Stimulated activated CD8-positive, alpha-beta memory T cell treated with anti-CD3 and anti-CD28 coated beads, Interleukin-15, amount 100 ng/mL, for 24 hours (primary cell): ENCODE measurements around the gene LMAN1L.

Experiments
- DNase-seq: peaks from one replicate; pipeline ENCODE4 v3.0.0-alpha.2; 2020; ENCODE audit warnings: low read depth

The LMAN1L gene

GRCh38 chr15:74816624-74817369, 4.2 kb downstream of the LMAN1L start:
- no peak for DNase-seq

GRCh38 chr15:74817370-74817737, 4.7 kb downstream of the LMAN1L start:
- no peak for DNase-seq

GRCh38 chr15:74820056-74820455, 7.4 kb downstream of the LMAN1L start:
- no peak for DNase-seq

GRCh38 chr15:74821091-74821789, 8.6 kb downstream of the LMAN1L start:
- no peak for DNase-seq

- DNase-seq: no peak
These were observed 9.1 kb downstream of the LMAN1L start for GRCh38 chr15:74821790-74822158.

GRCh38 chr15:74822233-74822632, 9.6 kb downstream of the LMAN1L start:
- no peak for DNase-seq

GRCh38 chr15:74823324-74823723, 10.7 kb downstream of the LMAN1L start:
- DNase-seq: no peak

- no peak for DNase-seq
These were observed 12.3 kb downstream of the LMAN1L start for GRCh38 chr15:74824976-74825375.

- DNase-seq: no peak
These were observed 13.2 kb downstream of the LMAN1L start for GRCh38 chr15:74825866-74826265.

- no peak for DNase-seq
These were observed 13.8 kb downstream of the LMAN1L start, which contains the start of gene CPLX3 for GRCh38 chr15:74826364-74826819. TSS of gene CPLX3 (plus strand) at chr15:74826627. CDS start at chr15:74826704, 77 bp downstream.

- no peak for DNase-seq
These were observed 14.3 kb downstream of the LMAN1L start for GRCh38 chr15:74826921-74827320.

GRCh38 chr15:74827614-74828013, 15.0 kb downstream of the LMAN1L start:
- DNase-seq: no peak

GRCh38 chr15:74828835-74829234, 16.2 kb downstream of the LMAN1L start:
- DNase-seq: no peak

GRCh38 chr15:74829486-74829885, 16.9 kb downstream of the LMAN1L start:
- DNase-seq: no peak

- no peak for DNase-seq
These were observed 17.4 kb downstream of the LMAN1L start for GRCh38 chr15:74829991-74830390.

- DNase-seq: no peak
These were observed 18.2 kb downstream of the LMAN1L start for GRCh38 chr15:74830868-74831267.

- no peak for DNase-seq
These were observed 19.3 kb downstream of the LMAN1L start for GRCh38 chr15:74831813-74832495.

GRCh38 chr15:74832826-74833225, 20.2 kb downstream of the LMAN1L start:
- no peak for DNase-seq

GRCh38 chr15:74833376-74834107, 20.9 kb downstream of the LMAN1L start:
- DNase-seq: no peak

GRCh38 chr15:74835312-74835823, 22.7 kb downstream of the LMAN1L start:
- DNase-seq: no peak

GRCh38 chr15:74836846-74837245, 24.2 kb downstream of the LMAN1L start:
- DNase-seq: no peak
